ENCODE results near the gene KDM5A. TPM values are rescaled to one million over a fixed set of nuclear protein-coding genes. Genes with fewer than 3 reads are reported as not detected.

Gene KDM5A
- total RNA-seq, 1 experiment from 2014 or later = 56.9 TPM

- H3K79me1 ChIP-seq (ENCODE audit: insufficient read depth, low read depth, low read length, poor library complexity, severe bottlenecking) = no peaks in the 10 kb centered on the region
- H2BK20ac ChIP-seq (ENCODE audit: low read depth, low read length, poor library complexity, severe bottlenecking) = no peak overlapping the region
- no peak overlapping the region for H2BK12ac ChIP-seq (ENCODE audit: insufficient read length, low read depth, low read length)
- no peaks in the 10 kb centered on the region for H3K27me3 ChIP-seq (ENCODE audit: insufficient read depth, low read length)
- H2AK5ac ChIP-seq (ENCODE audit: insufficient read length, low read length) = no peak overlapping the region
- no peak overlapping the region for H3T11ph ChIP-seq (ENCODE audit: low read length)
- no peak overlapping the region for H3K9ac ChIP-seq (ENCODE audit: extremely low read depth, insufficient read length, low read length)
- Mint-ChIP-seq H3K4me1 (peaks cover 10 to 33% of the 10 kb centered on the region in 2 experiments), H3K27ac (0 out of 7 replicates have a peak overlapping the region, but pooled peaks of 1 of the 3 experiments have one; percentile 23), H3K9me3 (peaks cover 22 to 23% of the 10 kb centered on the region in 2 experiments), H3K36me3 (ENCODE audit: insufficient read depth in 1 of 3, low read depth in 3 of 3) (peaks cover 3 to 17% (median 13%) of the 10 kb centered on the region in 3 experiments; a peak in 6 of 7 replicates), H3K4me3 (no peak overlapping the region), H3K27me3 (ENCODE audit: low read depth) (peaks cover 10% of the 10 kb centered on the region)
- peak; percentile 36 for DNase-seq
- no peak overlapping the region; the same call in 1 of the 2 replicates for H2BK15ac ChIP-seq (ENCODE audit: low read depth, low read length)
- H4K5ac ChIP-seq (ENCODE audit: insufficient read length, low read depth, low read length) = no peak overlapping the region
- H4K20me1 ChIP-seq (ENCODE audit: control insufficient read depth, insufficient read depth, insufficient read length) = no peaks in the 10 kb centered on the region
- no peak overlapping the region for H2AFZ ChIP-seq (ENCODE audit: low read length)
- no peaks in the 10 kb centered on the region for H3K4me1 ChIP-seq (ENCODE audit: insufficient read depth, low read length)
- H4K8ac ChIP-seq (replicated peaks; ENCODE audit: insufficient read length, low read depth, low read length) = no peak overlapping the region
- H4K91ac ChIP-seq (ENCODE audit: insufficient read length, low read depth, low read length) = no peak overlapping the region
- no peak overlapping the region for H3K56ac ChIP-seq (ENCODE audit: insufficient read length, low read depth, low read length)
- no peak overlapping the region for H3K23ac ChIP-seq (ENCODE audit: insufficient read length, low read depth, low read length)
- no CpG with 5 or more reads among the region's 19 CpGs for WGBS (ENCODE audit: extremely low coverage, insufficient read length, low lambda C conversion rate)
- peaks cover 8% of the 10 kb centered on the region for H3K9me3 ChIP-seq (ENCODE audit: control insufficient read depth, low read depth, low read length)
- no peaks in the 10 kb centered on the region for H3K79me2 ChIP-seq (ENCODE audit: insufficient read depth, low read length)
- H3K23me2 ChIP-seq (ENCODE audit: insufficient read length, low read depth, low read length, poor library complexity, severe bottlenecking) = peaks cover 2% of the 10 kb centered on the region
- H3K4ac ChIP-seq (ENCODE audit: low read depth, low read length) = no peak overlapping the region
- no peak overlapping the region for H3K27ac ChIP-seq (ENCODE audit: insufficient read length, low read depth, low read length)
- H2BK120ac ChIP-seq (ENCODE audit: low read depth, low read length, poor library complexity, severe bottlenecking) = no peak overlapping the region
- H2BK5ac ChIP-seq (ENCODE audit: insufficient read length, low read length) = no peak overlapping the region
- H3K4me2 ChIP-seq (ENCODE audit: insufficient read depth, insufficient read length, low read length) = no peak overlapping the region
- H3K14ac ChIP-seq (ENCODE audit: insufficient read depth, low read length) = no peak overlapping the region
- no peak for TF ChIP-seq CTCF (conservative IDR thresholded peaks at IDR 0.05)
- no peak overlapping the region for H3K18ac ChIP-seq (ENCODE audit: insufficient read length, low read depth, low read length)
Measured at GRCh38 chr12:232731-233614, 156.1 kb downstream of the KDM5A start.

Data from H9 (cell line).